GM18951 (cell line): ENCODE results near the gene OR51B2.
"Not testable (repeated sequence)": the region's sequence is repeated elsewhere in the genome, so short reads cannot be mapped to it uniquely, and the experiment has no call there.

ENCODE experiments used
- POLR2A ChIP-seq: IDR thresholded peaks from 4 replicates; pipeline ENCODE4 v1.6.1; 2011; ENCODE audit warnings: mild to moderate bottlenecking; ENCODE audit not compliant: insufficient read length, insufficient read depth; ENCODE audit errors: extremely low read depth
- in situ Hi-C: fragments of 300-500 bp; cut with MboI; formaldehyde crosslinking; loops from one replicate; pipeline ENCODE4 v1.12.0; 2022; ENCODE audit warnings: low sequenced_read_pairs, mixed read lengths, inconsistent platforms; ENCODE audit not compliant: unreplicated experiment

OR51B2 gene

DNA sequence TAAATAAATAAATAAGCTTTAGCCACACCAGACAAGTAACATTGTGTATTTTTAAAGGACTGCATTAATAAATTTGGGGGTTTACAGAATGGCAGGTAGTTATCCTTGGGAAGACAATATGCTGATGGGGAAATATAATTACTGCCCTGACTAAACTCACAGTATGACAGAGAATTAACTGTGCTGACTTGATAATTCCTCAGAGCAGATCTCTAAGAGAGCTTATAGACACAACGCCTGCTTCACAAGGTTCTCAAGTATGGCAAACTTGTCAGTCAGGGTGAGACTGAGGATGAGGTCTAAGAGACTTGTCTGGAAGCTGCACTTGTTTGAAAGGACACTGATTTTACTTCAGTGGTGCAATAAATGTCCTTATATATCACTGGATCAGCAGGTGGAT, 25.6 kb downstream of the OR51B2 start:
- TF ChIP-seq POLR2A: no peak
- in situ Hi-C loops: no loop called here

DNA sequence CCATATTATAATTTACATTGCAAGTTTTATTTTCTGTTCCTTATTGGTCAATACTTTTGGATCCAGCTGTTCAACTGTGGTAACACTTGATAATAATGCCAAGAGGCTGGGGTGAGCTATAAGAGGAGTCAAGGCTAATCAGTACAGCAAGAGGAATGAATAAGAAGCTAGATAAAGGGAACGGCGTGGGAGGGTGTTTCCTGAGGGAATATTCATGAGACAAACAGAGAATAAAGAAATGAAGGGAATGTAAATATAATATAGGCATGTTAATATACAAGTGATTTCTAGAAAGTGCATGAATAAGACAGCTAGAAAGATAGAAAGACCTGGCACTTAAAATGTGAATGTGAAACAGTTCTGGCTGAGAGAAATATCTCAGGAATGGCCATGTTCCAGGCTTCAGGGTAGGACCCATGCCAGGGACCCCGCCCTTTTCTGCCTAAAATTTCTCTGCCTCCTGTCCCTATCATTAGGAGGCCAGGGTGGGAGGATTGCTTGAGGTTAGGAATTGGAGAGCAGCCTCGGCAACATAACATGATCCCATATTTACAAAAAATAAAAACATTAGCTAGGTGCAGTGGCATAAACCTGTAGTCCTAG, 26.3 kb downstream of the OR51B2 start:
- in situ Hi-C loops: no loop called here
- no peak for TF ChIP-seq POLR2A

DNA sequence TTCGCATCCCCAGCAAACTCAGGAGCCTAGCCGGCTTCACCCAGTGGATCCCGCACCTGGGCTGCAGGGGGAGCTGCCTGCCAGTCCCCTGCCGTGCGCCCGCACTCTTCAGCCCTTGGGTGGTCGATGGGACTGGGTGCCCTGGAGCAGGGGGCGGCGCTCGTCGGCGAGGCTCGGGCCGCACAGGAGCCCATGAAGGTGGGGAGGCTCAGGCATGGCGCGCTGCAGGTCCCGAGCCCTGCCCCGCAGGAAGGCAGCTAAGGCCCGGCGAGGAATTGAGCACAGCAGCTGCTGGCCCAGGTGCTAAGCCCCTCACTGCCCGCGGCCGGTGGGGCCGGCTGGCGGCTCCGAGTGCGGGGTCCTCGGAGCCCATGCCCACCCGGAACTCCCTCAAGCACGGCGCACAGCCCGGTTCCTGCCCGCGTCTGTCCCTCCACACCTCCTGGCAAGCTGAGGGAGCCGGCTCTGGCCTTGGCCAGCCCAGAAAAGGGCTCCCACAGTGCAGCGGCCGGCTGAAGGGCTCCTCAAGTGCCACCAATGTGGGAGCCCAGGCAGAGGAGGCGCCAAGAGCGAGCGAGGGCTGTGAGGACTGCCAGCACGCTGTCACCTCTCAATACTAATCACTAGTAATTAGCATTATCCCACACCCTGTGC, 29.6 kb downstream of the OR51B2 start:
- in situ Hi-C loops: not testable (repeated sequence)

DNA sequence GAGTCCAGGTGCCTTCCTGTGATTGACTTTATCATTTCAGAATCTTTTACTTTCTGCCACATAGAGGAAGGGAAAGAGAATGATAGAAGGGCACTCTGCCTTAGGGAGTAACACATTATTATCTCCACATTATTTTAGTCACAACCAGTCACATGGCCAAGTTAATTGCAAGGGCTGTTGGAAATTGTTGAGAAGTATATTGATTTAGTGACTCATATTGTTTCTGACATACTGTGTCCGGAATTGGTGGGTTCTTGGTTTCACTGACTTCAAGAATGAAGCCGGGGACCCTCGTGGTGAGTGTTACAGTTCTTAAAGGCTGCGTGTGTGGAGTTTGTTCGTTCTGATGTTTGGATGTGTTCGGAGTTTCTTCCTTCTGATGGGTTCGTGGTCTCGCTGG, 31.1 kb downstream of the OR51B2 start:
- in situ Hi-C loops: no loop called here
- TF ChIP-seq POLR2A: no peak

DNA sequence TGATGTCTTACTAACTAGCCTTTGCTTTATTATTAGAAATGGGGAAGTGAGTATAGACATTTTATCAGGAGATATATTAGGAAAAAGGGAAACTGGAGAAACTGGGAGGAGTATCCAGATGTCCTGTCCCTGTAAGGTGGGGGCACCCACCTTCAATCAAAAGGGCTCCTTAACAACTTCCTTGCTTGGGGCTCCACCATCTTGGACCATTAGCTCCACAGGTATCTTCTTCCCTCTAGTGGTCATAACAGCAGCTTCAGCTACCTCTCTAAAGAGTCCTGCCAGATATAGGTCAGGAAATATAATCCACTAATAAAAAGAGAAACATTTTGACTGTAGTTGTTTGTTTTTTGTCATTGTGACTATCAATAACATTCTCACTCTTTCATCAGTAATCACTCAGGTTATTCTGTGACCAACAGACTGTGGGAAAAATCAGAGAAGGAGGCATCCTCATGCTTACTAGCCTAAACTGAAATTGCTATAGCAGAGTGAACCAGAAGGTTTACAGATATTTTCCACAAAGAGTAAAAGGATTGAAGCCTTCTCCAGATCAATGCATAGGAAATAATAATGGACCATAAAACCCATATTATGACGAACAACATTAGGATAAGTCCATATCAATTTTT, 32.8 kb downstream of the OR51B2 start:
- in situ Hi-C loops: no loop called here
- TF ChIP-seq POLR2A: no peak

DNA sequence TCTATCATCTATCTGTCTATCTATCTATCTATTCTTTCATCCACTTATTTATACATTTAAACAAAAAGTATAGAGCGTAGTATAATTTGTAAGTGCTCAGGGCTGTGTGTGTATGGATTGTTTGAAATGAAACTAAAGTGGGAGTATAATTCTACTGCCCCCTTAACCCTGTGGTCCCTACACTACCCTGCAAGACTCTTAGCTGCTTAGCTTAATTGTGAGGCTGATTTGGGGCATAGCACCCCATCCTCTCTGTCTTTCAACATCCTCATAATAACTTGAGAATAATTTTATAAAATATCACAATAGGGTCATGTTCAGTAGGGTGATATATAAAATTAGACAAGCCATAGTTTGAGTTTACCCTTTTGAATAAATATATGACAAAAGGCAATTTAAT, 34.0 kb downstream of the OR51B2 start:
- no peak for TF ChIP-seq POLR2A
- in situ Hi-C loops: no loop called here

DNA sequence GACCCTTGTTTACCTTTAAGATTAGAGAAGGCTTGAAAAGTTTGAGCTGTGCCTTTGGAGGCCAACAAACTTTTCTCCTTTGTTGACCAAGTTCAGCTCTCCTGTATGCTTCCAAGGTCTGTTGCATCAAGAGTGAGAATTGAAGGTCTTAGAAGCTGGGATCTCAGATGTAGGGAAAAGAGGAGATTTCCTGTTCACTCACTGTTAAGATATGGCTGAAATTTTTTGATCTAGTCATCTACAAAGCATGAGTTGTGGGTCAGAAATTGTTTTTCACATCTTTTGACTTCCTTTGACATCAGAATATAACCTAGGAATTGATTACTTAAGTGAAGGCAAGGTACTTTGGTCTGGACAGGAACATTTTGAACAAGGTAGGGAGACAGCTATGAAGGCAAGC, 34.4 kb downstream of the OR51B2 start:
- in situ Hi-C loops: no loop called here
- no peak for TF ChIP-seq POLR2A

DNA sequence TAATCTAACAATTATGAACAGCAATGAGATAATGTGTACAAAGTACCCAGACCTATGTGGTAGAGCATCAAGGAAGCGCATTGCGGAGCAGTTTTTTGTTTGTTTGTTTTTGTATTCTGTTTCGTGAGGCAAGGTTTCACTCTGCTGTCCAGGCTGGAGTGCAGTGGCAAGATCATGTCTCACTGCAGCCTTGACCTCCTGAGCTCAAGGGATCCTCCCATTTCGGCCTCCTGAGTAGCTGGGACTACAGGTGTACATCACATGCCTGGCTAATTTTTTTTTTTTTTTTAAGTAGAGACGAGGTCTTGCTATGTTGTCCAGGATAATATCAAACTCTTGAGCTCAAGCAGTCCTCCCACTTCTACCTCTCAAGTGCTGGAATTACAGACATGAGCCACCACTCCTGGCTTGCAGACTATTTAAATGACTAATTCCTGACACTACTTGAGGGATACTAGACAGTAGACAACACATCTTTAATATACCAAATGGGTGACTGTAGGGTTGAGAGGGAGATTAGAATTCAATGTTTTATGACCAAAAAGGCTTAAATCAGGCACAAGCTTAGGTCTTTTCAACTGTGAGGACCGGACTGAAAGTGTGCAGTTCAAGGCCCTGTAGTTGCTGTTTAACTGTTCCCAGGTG, 35.1 kb downstream of the OR51B2 start:
- TF ChIP-seq POLR2A: no peak
- in situ Hi-C loops: no loop called here

DNA sequence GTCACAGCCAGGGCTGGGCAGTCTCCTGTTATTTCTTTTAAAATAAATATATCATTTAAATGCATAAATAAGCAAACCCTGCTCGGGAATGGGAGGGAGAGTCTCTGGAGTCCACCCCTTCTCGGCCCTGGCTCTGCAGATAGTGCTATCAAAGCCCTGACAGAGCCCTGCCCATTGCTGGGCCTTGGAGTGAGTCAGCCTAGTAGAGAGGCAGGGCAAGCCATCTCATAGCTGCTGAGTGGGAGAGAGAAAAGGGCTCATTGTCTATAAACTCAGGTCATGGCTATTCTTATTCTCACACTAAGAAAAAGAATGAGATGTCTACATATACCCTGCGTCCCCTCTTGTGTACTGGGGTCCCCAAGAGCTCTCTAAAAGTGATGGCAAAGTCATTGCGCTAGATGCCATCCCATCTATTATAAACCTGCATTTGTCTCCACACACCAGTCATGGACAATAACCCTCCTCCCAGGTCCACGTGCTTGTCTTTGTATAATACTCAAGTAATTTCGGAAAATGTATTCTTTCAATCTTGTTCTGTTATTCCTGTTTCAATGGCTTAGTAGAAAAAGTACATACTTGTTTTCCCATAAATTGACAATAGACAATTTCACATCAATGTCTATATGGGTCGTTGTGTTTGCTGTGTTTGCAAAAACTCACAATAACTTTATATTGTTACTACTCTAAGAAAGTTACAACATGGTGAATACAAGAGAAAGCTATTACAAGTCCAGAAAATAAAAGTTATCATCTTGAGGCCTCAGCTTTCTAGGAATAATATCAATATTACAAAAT, 35.8 kb downstream of the OR51B2 start:
- in situ Hi-C loops: no loop called here
- TF ChIP-seq POLR2A: no peak

DNA sequence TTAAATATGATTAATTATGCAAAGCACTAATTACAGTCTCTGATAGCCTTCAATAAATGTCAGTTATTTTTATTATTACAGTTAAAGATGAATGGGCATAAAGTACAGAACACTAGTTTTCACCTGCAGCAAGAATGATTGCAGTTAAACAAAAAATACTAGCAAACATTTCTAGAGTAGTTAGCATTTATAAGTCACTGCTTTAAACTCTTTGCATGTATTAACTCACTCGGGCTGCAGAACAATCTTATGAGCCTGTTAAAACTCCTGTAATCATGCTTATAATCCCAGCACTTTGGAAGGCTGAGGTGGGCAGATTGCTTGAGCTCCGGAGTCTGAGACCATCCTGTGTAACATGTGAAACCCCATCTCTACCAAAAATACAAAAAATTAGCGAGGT, 37.2 kb downstream of the OR51B2 start:
- in situ Hi-C loops: no loop called here
- no peak for TF ChIP-seq POLR2A

DNA sequence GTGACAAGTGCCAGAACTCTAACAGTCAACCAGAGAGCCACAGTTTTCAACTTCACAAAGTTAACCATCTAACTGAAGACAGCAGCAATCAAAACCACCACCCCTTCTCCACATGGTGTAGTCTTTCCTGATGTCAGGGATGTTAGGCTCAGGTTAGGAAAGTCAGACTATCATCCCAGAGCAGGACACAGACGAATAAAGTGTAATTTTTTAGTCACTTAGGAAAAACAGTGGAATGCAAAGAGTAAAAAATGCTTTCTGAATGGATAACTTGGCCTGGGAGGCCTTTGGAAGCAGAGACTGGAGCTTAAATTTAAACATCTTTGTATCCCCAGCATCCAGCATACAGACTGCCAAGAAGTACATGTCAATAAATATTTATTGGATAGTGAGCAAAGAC, 37.7 kb downstream of the OR51B2 start:
- in situ Hi-C loops: no loop called here
- TF ChIP-seq POLR2A: no peak

DNA sequence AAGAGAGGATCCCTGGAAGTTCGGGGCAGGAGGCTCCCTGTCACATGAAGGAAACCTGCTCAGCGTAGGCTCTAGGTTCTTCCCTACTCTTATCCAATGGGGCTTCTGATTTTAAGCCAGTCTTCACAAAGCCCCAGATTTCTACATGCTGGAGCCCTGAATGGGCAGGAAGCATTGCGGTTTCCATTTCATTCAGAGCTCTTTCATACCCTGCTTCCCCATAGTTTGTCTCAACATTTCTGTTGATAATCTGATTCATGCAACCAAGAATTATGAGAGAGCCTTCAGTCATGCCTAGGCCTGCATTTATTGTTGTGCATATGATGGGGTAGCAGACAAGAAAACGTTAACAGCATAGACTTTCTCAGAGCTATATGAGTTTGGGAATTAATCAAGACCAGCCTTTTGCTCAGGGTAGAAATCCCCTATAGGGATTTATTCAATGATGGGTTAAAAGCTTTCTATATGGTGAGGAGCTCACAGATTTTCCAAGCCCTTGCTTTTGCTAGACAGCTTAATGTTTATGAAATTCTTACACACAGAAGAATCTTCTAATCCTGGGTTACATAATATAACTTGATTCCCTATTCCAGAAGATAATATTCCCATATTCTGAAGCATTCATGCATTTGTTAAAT, 38.3 kb downstream of the OR51B2 start:
- TF ChIP-seq POLR2A: no peak
- in situ Hi-C loops: no loop called here

DNA sequence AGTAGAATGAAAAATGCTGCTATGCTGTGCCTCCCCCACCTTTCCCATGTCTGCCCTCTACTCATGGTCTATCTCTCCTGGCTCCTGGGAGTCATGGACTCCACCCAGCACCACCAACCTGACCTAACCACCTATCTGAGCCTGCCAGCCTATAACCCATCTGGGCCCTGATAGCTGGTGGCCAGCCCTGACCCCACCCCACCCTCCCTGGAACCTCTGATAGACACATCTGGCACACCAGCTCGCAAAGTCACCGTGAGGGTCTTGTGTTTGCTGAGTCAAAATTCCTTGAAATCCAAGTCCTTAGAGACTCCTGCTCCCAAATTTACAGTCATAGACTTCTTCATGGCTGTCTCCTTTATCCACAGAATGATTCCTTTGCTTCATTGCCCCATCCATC, 39.5 kb downstream of the OR51B2 start:
- TF ChIP-seq POLR2A: no peak
- in situ Hi-C loops: no loop called here
